GM19035 (cell line): ENCODE results near the gene NPIPA8.
"Not testable (repeated sequence)": the region's sequence is repeated elsewhere in the genome, so short reads cannot be mapped to it uniquely, and the experiment has no call there.

Experiments
- ATAC-seq: cut with Tn5 transposase; IDR thresholded peaks from one replicate; pipeline ENCODE4 v1.9.1; 2021; ENCODE audit not compliant: unreplicated experiment

NPIPA8 gene

DNA sequence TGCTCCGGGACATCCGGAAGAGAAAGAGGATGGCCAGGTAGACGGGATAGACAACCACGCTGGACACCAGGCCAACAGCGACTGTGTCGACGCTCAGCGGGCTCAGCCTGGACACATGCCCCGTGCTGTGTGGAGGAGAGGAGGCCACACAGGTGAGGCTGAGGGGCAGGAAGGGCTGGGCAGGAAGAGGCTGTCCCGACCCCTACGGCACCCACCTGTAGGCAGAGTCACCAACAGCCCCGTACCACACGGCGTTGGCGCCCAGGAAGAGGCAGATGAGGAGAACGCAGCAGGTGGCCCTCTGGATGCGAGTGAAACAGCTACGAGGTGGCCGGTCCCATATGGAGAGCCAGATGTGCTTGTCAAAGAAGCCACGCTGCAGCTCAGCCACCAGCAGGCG, at the start of gene NPIPA8:
Gene NPIPA8, minus strand, starts transcription at position 101 of the 400 bp plus-strand sequence. CDS start 4,074 bp downstream, outside the sequence.
- ATAC-seq: not testable (repeated sequence)

DNA sequence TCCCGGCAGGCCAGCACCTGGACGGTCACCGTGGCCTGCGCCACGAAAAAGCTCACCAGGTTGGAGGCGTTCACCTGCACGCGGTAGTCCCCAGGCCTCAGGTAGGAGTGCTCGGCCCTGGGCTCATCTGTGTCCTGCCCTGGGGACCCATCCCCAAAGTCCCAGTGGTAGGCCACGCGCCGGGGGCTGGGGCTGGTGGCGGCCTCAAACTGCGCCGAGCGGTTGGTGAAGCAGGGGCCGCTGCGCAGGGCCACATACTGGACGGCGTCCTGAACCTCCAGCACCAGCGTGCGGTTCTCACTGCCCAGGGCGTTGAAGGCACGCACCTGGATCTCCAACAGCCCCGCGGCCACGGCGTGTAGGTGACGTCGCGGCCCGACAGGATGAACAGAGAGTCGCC, 48.7 kb upstream of the NPIPA8 start:
- ATAC-seq: not testable (repeated sequence)

DNA sequence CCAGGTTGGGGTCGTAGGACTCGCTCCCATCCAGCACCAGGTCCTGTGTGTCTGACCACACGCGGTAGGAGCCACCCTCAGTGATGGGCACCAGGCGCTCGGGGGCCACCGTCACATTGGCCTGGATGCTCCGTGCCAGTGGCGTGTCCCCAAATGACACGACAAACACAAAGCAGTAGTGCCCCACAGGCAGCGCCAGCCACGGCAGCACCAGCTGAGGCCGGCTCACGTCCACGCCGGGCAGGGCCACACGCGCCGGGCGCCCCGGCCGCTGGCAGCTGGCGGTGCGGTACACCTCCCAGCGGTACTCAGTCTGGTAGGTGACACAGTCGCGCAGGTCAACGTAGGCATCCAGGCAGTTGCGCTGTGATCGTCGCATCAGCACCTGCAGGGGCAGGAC, 48.3 kb upstream of the NPIPA8 start:
- not testable (repeated sequence) for ATAC-seq

DNA sequence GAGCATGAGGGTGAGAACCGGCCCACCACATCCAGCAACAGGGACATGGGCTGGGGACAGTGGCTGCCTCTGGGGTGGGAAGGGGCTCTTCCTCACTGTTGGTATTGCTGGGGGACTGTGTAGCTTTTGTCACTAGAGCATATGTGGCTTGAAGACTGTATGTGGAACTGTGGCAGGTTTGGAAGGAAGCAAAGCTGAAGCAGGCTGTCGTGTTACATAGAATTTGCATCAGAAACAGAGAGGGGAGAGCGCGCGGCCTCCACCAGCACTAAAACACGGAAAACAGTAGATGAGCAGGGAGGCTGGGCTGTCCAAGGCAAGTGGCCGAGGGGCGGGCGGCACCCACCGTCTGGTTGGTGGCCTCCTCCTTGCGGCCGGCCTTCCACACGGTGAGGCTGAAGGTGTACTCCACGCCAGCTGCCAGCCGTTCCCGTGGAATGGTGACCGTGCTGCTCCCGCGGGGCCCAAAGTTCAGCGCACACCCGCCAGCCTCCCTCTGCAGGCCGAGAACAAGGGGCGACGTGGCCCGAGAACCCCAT, 47.6 kb upstream of the NPIPA8 start:
- not testable (repeated sequence) for ATAC-seq

DNA sequence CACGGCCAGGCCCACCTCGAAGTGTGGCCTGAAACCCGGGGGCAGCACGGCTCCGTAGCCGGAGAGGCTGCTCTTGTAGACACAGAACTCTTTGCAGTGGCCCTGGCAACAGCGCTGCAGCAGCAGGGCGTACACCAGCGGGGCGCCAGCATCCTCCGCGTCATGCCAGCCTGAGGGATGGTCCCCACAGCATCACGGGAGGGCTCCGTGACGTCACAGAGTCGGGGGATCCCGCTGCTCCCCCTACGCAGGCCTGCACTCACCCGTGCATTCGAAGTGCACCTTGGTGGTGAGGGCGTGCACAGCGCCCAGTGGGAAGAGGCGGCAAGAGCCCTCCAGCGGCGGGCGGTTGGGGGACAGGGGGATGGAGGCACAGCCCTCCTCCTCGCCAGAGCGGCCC, 46.2 kb upstream of the NPIPA8 start:
- ATAC-seq: not testable (repeated sequence)

DNA sequence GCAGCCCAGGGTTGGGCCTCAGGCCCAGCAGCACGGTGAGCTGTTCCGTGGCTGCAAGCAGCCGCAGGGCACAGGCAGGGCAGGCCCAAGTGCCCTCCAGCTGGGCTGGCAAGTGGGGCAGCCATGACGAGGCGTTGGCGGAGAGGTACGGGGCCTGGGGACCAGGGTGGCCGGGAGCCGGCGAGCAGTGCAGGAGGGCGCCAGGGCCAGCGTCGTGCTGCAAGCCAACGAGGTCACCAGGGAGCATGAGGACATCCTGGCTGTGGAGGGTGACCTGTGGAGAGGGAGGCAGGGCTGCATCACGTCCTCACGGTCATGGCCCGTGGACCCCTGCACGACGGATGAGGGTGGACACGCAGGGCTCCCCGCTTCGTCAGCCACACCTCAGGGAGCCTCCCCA, 11.2 kb upstream of the NPIPA8 start:
- not testable (repeated sequence) for ATAC-seq

DNA sequence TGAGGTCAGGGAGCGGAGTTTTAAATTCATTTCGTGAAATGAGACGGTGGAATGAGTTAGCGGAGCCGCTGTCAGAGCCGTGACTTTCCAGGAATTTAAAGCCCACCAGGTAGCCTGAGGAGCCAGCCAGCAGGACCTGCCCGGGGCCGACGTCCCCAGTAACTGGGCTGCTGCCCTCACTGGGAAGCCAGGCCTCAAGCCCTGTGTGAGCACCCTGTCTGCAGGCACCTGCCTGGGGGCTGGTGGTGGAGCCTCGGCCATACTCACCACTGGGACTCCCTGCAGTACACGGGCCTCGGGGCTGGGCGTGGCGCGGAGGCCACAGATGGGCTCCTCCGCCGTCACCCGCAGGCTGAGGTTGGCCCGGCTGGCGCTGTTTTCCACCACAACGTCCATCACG, 10.5 kb upstream of the NPIPA8 start:
- ATAC-seq: not testable (repeated sequence)

DNA sequence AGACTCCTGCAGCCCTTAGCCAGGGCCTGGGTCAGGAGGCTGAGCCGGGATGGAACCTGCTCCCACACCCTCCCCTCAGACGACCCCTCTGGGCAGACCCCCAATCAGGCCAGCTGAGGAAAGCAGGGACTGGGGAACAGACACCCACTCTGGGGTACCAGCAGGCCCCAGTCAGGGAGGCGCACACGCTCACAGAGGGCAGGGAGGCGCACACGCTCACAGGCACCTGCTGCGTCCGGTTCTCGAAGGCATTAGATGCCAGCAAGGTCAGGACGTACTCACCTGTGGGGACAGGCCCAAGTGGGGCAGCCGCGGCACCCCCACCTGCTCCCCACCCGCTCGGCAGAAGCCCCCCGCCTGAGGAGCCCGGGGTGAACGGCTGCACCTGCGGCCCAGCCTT, 8.1 kb upstream of the NPIPA8 start:
- ATAC-seq: not testable (repeated sequence)

DNA sequence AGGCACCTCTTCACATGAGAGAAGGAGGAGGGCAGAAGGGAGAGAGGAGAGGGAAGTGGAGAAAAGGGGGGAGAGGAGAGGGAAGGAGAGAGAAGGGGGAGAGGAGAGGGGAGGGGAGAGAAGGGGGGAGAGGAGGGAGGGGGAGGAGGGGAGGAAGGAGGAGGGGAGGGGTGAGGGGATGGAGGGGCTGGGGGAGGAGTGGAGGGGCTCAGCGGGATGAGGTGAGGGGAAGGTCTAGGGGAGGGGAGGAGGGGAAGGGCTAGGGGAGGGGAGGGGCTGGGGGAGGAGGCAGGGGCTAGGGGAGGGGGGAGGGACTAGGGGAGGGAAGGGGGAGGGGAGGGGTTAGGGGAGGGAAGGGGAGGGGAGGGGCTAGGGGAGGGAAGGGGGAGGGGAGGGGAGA, 5.5 kb upstream of the NPIPA8 start:
- not testable (repeated sequence) for ATAC-seq

DNA sequence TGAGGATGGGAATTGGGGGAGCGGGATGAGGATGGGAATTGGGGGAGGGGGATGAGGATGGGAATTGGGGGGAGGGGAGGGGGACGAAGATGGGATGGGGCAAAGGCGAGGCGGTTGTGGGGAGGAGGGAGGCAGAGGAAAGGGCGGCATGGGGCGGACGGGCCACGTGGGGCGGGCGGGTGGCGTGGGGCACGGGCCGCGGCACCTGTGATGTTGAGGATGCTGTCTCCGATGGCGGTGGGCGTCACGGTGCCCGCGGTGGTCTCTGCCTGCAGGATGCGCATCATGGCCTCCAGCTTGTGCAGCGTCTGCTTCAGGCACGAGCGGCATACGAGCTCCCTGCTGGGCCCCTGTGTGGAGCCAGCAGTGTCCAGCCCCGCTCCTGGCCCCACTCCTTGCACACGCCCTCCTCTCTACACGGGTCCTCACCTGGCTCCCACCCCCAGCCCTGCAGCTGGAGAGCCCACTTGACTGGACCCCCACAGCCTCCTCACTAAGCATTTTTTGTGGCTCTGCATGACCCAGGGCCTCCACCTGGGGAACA, 5.0 kb upstream of the NPIPA8 start:
- not testable (repeated sequence) for ATAC-seq

DNA sequence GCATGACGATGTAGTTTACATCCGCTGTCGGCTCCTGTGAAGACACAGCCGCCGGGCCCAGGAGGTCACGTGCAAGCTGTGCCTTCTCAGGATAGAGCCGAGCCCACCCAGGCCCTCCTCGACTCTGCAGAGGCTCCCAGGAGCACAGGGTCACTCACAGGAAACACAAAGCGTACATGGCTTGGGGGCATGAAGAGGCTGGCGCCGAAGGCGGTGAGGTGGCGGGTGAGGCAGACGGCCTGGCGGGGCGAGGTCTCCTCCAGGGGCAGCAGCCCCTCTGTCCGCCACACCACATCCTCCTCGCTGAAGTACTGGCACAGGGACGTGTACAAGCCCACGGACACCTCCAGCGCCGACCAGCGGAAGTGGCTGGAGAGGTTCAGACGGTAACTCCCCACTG, 2.7 kb upstream of the NPIPA8 start:
- not testable (repeated sequence) for ATAC-seq

DNA sequence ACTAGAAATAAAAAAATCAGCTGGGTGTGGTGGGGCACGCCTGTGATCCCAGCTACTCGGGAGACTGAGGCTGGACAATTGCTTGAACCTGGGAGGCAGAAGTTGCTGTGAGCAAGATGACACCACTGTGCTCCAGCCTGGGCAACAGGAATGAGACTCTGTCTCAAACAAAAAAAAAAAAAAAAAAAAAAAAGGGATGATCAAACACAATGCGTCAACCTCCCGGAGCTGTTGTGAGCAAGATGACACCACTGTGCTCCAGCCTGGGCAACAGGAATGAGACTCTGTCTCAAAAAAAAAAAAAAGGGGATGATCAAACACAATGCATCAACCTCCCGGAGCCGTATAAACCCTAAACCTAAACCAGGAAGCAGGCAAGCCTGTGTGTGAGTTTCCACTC, 24.7 kb downstream of the NPIPA8 start:
- ATAC-seq: not testable (repeated sequence)

DNA sequence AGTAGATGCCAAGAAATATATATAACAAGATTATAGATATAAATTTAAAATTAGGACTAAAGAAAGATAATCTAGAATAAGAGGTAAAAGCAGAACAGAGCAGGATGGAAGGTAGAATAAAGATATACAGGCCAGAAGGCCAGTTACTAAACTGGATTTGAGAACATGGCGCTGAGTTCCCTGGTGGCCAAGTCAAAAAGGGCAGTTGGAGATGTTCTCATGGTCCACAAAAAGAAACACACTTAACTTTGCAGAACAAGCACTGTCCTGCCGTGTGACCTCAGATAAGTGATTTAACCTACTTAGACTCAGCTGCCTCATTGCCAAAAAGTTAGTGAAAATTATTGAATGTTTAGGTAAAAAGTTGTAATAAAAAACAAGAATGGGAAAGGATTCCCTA, 27.4 kb downstream of the NPIPA8 start:
- not testable (repeated sequence) for ATAC-seq

DNA sequence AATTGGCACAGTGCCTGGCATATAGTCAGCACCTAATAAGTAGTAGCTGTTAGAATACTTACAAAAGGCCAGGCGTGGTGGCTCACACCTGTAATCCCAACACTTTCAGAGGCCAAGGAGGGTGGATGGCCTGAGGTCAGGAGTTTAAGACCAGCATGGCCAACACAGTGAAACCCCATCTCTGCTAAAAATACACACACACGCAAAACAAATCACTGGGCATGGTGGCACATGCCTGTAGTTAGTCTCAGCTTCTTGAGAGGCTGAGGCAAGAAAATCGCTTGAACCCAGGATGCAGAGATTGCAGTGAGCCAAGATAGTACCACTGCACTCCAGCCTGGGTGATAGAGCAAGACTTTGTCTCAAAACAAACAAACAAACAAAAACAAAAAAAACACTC, 29.3 kb downstream of the NPIPA8 start:
- not testable (repeated sequence) for ATAC-seq

DNA sequence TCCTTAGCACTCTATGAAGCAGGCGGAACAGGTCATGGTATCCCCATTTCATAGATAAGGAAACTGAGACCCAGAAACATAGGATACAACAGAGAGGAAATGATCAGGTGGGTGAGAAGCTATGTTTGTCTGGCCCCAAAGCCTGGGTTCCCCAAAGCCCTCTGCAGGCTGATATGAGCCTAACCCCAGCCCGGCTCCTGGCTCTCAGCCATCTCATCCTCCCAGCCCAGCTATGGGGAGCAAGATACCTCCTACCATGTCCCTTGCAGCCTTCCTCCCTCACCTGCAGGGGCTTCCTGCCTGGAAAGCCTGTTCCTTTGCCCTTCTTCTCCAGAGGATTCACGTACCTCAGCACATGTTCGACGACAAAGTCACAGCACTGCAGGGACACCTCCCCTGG, 30.5 kb downstream of the NPIPA8 start:
- ATAC-seq: not testable (repeated sequence)

DNA sequence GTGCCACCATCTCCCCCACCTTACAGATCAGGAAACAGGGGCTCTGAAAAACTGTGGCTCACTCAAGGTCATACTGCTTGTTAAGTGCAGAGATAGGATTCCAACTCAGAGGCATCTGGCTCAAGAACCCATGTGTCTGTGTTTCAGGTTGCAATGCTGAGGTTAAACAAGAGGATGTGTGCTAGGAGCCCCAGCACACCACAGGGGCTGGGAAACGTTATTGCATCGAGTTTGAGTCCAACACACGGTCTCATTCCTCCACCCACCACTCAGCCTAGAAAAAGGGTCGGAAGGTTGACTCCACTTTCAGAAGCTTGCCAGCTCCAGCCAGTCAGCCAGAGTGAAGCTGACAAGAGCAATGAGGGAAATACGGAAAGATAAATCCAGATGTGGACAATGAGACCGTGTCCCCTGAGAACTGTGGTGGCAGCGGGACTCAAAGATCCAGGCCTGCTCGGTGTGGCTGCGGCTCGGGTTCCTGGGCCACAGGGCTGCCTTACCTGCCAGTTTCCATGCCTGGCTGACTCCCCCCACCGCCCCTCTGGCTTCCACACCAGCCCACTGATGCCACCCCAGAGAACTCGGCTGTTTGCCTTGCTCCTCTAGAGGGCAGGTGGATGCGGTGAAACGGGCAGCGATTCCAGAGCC, 33.4 kb downstream of the NPIPA8 start:
- ATAC-seq: not testable (repeated sequence)

DNA sequence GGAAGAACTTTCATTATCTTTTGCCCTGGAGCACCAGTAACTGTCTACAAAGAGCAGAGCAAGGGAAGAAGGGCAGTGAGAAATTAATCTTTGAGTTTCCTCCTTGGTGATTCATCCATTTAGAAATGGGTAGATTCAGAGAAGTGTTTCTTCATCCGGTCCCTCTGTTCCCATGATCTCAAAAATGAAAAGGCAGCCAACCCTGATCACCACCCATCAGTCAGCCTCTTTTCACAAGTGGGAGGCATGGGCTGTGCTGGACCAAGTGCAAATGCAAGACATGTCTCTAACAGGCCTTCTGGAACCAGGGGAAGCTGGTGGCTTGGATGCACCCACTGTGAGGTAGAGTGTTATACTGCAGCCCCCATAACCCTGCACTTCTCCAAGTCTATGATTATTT, 38.8 kb downstream of the NPIPA8 start:
- not testable (repeated sequence) for ATAC-seq

DNA sequence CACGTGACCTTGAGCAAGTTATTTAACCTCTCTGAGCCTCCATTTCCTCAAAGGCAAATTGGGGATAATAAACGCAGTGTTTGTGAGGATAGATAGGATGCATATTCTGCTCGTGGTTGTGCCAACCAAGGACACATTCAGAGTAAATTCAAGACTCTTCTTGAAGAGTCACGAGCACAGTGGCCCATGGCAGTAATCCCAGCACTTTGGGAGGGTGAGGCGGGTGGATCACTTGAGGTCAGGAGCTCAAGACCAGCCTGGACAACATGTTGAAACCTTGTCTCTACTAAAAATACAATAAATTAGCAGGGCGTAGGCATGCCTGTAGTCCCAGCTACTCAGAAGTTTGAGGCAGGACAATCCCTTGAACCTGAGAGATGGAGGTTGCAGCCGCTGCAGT, 39.6 kb downstream of the NPIPA8 start:
- not testable (repeated sequence) for ATAC-seq

DNA sequence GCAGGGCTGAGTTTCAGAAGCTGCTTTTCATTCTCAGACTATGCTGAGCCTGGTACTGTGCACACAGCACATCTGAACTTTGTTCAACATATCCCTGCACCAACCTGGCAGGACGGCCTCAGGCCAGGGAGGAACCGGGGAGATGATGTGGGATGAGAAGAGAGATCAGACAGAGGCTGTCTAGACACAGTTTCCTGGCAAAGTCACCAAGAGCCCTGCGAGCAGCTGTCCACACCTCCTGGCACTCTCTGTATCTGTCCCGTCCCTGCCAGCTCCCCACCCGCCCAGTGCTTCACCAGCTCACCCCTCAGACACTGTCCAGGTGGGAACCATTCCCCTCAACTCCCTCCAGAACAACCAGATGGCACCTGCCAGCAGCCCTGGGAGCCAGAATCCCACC, 42.2 kb downstream of the NPIPA8 start:
- not testable (repeated sequence) for ATAC-seq

DNA sequence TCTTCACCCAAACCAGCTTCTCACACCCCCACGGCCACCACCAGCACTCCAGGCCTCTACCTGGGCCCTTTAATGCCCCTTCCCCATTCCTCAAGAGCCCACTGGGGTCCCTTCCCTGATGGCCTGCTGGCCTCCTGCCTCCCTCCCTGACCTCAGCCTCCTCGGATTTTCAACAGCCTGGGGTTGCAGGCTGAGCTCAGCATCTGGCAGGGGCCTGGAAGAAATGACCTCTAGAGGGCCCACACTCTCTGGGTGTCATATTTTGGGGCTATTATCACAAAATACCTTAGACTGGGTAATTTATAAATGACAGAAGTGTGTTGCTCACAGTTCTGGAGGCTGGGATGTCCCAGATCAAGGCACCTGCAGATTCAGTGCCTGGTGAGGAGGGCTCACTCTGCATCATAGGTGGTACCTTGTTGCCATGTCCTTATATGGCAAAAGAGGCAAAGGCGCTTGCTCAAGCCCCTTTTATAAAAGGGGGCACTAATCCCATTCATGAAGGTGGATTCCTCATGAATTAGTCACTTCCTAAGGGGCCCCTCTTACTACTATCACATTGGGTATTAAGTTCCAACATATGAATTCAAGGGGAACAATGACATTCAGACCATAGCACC, 43.1 kb downstream of the NPIPA8 start:
- not testable (repeated sequence) for ATAC-seq

DNA sequence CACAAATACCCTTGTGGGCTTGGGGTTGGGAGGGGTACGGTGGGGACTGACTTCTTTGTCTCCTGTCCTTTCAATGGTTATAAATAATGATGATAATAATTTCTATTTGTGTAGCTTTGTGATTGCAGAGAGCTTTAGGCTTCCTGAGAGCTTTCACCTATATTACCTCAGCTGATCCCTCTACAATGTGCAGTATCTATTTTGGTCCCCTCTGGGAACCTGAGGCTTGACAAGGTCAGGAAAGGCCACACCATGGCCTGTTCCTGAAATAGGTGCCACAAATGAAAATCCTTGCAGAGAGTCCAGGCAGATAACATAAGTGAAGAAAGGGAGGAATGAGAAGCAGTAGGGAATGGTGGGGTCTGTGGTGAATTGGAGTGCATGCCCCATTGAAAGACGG, 45.6 kb downstream of the NPIPA8 start:
- ATAC-seq: not testable (repeated sequence)

DNA sequence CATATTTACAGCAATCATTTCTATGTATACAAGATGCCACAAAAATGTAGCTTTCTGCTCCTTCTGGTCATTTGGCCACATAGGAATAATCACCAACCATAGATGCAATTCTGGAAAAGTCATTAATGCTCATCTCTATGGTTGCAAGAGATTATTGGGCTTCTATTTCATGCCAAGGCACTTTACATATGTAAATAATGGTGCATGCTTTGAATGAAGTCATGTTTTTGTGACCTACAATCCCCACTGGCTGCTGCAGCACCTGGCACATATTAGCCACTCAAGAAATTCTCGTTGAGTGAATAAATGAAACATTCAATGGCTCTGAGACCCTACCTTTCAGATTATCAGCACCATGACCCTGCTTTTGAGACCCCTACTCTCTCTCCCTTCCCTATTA, 50.2 kb downstream of the NPIPA8 start:
- not testable (repeated sequence) for ATAC-seq
